Upper lobe of left lung (tissue), 4 donors: ENCODE data around the gene KRTAP5-6.

Experiments
- CTCF ChIP-seq, 6 experiments: fragments of 450-650 bp in 4 of 6; fragments of 200-600 bp in 2 of 6; sonication (generic) in 2 of 6; IDR thresholded peaks; one replicate each; pipeline ENCODE4 v1.5.1; 2016 to 2019; ENCODE audit warnings: antibody characterized with exemption in 6 of 6
- EP300 ChIP-seq, 4 donors: sonication (generic); formaldehyde crosslinking; IDR thresholded peaks; one replicate each; pipeline ENCODE4 v1.5.1; 2017; ENCODE audit warnings: antibody characterized with exemption in 4 of 4, control low read depth in 2 of 4
- POLR2A ChIP-seq, 4 donors: fragments of 450-650 bp; IDR thresholded peaks; one replicate each; pipeline ENCODE4 v1.5.1; 2016 to 2017; ENCODE audit warnings: antibody characterized with exemption in 4 of 4, mild to moderate bottlenecking in 2 of 4
- POLR2AphosphoS5 ChIP-seq, 2 donors: sonication (generic); formaldehyde crosslinking; IDR thresholded peaks; one replicate each; pipeline ENCODE4 v1.5.1; 2017; ENCODE audit warnings: antibody characterized with exemption in 2 of 2

GRCh38 chr11:1738380-1738779 is 41.4 kb downstream of the KRTAP5-6 start:
- TF ChIP-seq CTCF (IDR thresholded peaks at IDR 0.05) = no peak
- TF ChIP-seq POLR2A (IDR thresholded peaks at IDR 0.05) = no peak
- TF ChIP-seq POLR2AphosphoS5 (IDR thresholded peaks at IDR 0.05) = no peak
- no peak for TF ChIP-seq EP300 (IDR thresholded peaks at IDR 0.05)
